ENCODE results near the gene DNAJA1.
"Not testable (repeated sequence)": the region's sequence is repeated elsewhere in the genome, so short reads cannot be mapped to it uniquely, and the experiment has no call there.

DNAJA1 gene

DNA sequence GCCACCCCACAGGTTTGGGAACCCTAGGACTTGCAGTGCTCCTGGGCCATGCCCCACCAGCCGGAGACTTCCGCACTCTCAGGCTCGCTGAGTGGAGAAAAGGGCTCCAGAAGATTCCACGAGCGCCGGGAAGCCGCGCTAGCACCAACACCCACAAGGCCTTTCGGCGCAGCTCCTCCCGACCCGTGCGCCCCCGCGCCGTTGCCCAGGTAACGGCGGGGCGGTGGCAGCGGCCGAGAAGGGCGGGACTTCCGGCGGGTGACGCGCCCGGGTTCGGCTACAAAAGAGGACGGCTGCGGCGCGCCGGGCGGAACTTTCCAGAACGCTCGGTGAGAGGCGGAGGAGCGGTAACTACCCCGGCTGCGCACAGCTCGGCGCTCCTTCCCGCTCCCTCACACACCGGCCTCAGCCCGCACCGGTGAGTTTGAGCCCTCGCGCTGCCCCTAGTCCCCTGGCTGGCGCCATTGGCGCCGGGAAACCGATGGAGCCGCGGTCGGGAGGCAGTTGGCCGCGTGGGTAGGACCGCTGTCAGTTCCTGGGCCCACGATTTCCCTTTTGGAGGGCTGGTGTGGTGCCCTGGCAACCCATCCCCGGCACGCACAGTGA lies at the start of gene DNAJA1:
DNAJA1 (plus strand) TSS at position 308 of the 606 bp plus-strand sequence. CDS start 1,212 bp downstream, outside the sequence.
- peak; percentile 92 for DNase-seq (ENCODE audit: low spot score)

DNA sequence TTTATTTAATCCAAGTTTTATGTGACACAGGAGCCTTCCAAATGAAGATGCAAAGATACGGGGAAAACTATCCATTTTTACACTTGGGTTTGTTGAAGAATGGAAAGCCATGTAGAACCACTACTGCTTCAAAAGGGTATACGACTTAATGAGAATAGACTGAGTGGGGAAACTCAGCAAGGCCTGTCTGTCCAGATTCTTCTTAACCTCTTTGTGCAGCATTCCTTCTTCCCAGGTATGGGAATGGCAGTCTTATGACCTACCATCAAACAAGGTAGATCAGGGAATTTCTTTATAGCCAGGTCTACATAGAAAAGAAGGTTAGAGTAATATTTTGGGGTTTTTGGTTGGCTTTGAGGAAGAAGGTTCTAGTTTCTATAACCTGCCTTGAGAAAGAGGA lies 47.0 kb upstream of the DNAJA1 start:
- DNase-seq (ENCODE audit: low spot score): no peak

DNA sequence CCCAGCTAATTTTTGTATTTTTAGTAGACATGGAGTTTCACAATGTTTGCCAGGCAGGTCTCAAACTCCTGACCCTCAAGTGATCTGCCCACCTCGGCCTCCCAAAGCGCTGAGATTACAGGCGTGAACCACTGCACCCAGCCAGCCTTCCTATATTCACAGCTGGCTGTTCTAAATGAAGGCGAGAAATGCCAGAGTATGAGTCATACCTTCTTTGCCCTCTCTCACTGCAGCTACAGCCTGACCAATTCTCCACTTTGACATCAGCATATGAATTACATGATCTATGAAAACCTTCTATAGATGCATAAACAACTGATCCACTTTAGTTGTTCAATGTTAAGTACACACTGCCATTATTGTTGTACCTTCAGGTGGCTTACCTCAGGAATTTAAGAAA lies 38.1 kb upstream of the DNAJA1 start:
- no peak for DNase-seq (ENCODE audit: low spot score)

DNA sequence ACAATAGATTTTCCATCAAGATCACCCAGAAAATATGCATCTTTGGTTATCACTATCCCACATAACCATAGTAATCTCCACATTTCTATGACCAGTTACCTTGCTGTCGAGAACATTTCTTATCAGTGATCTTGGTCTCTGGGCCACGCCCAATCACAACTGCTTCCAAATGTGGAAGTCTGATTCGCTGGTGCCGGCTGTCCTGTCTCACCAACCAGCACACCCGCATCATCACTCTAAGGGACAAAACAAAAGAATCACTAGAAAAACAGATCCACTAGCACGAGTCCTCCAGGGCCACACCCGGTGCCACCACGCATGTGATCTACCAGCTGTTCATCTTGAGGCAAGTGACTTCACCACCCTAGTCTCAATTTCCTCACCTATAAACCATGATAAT lies 35.4 kb upstream of the DNAJA1 start:
- no peak for DNase-seq (ENCODE audit: low spot score)

DNA sequence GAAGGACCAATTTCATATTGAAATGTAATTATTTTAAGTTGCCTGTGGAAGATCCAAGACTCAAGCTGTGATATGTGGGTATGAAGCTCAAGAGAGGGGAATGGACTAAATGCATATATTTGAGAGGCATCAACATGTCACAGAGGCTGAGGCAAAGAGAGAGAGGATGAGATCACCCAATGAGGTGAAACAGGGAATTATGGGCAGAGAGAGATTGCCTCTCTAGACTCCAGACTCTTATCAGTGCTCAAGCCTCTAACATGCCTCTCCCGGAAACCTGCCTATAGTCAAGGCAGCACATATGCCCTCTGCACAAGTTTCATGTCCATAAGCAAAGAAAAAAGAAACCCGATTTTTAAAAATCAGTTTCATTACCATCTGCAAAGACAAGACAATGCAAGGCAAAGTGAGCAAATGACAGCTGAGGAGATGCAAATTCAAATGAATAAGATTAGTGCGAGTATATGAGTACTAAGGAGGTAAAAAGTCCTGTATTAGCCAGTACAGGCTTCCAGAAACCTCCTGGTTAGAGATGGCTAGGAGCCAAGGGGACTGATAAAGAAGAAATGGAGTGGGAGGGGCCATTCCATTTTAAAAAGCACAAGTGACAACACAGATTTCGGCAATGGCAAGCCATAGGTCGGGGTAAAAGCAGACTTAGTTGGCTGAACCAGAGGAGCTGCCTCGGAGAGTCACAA lies 33.0 kb upstream of the DNAJA1 start:
- DNase-seq (ENCODE audit: low spot score): no peak

DNA sequence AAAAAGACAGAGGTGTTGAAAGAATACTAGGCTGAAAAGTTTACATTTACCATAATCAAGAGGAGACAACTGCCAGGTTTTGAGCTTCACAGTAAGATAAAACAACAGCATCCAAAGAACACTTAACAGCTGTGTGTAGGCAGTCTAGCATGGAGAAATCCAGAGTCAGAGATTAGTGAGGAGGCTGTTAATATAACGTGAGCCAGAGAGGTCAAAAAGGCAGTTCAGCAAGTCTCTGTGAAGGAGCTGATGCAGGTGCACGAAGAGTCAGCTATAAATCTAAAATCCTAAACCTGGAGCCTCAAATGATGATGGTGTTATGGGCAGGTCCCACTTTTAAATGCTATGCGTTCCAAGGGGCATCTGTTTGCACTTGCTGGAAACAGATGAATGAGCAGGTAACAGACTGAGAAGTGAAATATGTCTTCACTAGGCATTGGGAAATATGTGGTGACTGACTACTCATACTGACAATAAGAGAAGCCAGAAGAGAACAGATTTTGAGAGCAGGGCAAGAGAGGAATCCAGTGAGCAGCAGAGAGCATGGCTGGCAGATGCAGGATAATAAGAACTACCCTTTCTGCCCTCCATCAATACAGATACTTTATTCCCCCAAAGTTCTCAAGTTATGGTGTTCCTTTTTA lies 32.4 kb upstream of the DNAJA1 start:
- DNase-seq (ENCODE audit: low spot score): no peak

DNA sequence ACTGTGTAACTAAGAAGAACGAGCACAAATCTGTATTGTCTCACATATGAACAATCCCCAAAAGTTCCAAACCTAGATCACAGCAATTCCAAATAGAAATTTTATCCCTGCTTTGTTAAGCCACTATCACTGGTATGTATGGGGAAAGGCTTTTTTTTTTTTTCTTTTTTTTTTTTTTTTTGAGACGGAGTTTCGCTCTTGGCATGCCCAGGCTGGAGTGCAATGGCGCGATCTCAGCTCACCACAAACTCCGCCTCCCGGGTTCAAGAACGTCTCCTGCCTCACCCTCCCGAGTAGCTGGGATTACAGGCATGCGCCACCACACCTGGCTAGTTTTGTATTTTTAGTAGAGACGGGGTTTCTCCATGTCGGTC lies 24.4 kb upstream of the DNAJA1 start:
- peak; percentile 14 for DNase-seq (ENCODE audit: low spot score)

DNA sequence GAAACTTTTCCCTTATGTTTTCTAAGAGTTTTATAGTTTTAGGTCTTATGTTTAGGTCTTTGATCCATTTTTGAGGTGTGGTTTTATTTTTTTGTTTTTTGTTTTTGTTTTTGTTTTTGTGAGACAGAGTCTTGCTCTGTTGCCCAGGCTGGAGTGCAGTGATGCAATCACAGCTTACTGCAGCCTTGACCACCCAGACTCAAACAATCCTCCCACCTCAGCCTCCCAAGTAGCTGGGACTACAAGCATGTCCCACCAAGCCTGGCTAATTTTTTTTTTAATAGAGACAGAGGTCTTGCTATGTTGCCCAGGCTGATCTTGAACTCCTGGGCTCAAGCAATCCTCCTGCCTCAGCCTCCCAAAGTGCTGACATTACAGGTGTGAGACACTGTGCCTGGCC lies 19.7 kb upstream of the DNAJA1 start:
- not testable (repeated sequence) for DNase-seq (ENCODE audit: low spot score)

DNA sequence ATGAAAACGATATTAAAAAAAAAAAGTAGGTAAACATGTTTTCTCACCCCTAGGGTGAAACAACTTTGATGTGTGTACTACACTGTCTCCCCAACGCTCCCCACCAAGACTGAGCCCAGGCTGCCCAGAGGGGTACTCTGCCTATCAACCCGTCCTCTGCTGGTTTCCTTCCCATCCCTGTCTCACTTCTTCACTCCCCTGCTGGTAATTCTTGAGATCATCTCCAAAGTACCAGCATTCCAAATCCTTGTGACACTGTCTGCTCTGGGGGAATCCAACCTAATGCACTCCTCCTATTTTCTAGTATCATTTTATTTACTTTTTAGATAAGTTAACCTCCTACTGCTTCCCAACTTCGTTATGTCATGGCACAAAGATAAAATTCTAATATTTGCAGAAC lies 17.3 kb upstream of the DNAJA1 start:
- DNase-seq (ENCODE audit: low spot score): no peak

DNA sequence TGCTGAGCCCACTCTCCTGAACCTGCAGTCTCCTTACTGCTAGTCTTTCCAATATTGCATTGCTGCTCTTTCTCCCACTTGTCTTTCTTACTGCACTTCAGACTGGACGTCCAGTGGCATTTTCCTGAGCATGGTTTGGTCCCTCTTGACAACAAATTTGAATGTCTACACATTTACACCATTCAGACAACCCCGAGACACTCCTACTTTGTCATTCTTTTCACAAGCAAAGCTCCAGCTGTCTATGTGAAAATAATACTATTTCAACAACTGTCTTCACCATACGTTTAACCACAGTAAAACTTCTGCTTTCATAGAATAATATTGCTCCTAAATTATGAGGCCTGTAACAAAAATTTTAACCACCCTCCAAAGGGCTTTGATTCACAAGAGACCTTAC lies 13.2 kb upstream of the DNAJA1 start:
- DNase-seq (ENCODE audit: low spot score): no peak

DNA sequence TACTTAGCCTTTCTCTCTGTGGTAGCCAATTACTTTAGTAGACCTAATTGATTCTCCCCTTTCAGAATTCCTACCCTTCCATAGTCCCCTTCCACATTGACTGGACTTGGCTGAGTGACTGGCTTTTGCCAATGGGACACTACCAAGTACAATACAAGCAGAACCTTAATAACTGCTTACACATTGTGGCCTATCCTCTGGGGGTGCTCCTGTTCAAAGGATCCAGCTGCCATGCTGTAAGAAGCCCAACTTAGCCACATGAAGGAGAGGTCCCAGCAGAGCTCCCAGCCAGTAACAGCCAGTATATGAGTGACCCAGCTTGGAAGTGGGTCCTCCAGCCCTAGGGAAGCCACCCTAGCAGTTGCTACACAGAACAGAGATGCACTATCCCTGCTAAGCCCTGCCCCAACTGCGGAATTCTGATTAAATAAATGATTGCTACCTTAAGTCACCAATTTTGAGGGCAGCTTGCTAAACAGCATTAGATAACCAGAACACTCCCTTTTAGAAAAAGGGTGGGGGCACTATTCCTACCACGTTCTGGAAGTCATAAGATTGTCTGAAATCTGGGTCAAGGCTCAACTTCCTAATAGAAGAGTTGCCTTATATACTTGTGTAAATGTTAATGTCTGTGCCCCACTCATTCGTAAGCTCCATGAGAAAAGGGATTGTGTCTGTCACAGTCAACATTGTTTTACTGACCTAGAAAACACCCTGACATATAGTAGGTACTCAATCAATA lies 12.6 kb upstream of the DNAJA1 start:
- no peak for DNase-seq (ENCODE audit: low spot score)

DNA sequence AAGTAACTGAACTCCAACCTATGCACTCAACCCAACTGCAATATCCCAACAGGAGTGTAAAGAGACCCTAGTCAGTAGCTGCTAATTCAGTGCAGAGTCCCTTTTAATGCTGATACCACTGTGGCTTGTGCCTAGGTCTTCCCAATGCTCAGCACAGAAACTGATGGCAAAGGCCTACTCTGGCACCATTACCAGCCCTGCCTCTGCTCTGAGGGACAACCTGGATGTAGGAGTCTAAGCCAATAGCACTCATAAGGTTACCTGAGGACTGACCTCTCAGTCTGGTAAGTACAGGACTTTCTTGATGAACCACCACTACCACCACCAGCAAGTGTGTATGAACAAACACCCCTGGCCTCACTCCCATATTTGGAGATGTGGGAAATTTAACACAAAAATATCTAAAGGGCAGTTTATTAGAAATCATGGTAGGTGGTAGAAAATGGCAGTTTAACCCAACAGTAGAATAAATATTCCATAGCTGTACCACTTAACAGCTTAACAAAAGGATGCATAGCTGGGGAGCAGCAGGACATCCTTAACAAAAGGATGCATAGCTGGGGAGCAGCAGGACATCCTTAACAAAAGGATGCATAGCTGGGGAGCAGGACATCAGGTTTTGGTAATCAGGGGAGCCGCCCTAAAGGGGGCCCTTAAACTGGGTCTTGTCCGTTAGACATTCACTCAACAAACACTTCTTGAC lies 11.0 kb upstream of the DNAJA1 start:
- no peak for DNase-seq (ENCODE audit: low spot score)

DNA sequence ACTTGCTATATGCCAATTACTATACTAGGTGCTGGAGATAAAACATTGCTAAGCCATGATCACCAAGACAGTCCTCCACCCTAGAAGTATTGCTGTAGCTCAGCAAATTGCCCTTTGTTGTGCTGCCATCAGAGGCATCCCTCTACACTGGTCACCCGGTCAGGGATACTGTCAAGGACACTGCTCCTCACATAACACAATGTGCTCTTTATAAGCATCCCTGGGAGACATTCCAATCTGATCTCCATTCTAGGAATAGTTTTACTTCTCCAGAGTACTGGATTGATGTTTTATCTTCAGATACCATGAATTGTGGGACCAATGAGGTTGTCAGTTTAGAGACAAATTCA lies 10.4 kb upstream of the DNAJA1 start:
- no peak for DNase-seq (ENCODE audit: low spot score)

DNA sequence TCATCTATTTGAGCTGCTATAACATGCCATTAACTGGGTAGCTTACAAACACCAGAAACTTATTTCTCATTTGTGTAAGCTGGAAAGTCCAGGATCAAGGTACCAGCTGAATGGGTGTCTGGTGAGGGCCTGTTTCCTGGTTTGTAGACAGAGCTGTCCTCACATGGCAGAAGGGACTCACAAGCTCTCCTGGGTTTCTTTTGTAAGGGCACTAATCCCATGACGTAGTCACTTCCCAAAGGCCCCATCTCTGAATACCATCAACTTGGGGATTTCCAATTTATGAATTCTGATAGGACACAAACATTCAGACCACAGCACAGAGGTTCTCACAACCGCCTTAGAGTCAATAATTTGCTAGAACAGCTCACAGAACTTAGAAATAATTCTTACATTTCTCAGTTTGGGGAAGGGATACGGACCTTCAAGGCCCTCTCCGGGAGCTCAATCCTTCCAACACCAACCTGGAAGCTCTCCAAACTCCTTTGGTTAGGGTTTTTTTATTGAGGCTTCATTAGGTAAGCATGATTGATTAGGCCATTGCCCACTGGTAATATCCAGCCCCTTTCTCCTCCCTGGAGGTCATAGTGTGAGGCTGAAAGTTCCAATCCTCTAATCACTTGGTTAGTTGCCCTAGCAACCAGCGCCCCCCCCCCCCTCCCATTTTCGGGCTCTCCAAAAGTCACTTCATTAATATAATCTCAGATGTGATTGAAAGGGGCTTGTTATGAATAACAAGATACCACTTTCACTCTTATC lies 7.6 kb upstream of the DNAJA1 start:
- no peak for DNase-seq (ENCODE audit: low spot score)

DNA sequence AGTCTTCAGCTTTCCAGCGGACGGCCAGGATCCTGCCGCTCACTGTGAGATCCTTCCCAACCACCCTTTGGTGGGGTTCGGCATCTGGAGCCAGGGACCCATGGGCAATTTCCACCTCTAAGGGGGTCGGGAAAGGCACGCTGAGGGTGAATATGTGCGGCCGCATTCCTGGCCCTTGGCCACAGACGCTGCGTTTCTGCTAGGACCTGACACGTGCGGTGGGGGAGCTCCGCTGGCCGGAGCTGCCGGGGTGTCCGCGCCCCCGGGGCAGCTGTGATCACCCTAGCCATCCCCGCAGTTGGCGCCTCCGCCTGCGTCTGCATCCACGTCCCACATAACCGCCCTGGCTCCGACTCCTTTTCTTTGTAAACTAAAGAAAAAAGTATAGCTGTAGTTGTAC lies 5.3 kb upstream of the DNAJA1 start:
- no peak for DNase-seq (ENCODE audit: low spot score)

DNA sequence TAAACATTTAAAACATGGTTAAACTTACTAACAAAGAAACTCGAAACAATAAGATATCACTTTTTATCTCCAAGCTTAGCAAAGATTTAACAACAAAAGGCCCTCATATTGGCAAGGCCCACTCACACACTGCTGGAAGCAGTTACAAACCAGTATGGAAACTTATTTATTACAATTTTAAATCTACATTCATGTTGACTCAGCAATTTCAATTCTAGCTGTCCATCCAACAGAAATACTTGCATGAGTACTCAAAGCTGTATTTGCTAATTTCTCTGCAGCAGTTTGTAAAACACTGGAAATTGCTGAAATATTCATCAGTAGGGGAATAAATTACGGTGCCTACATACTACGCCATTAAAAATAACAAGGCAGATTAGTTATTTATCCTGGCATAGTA lies 2.8 kb upstream of the DNAJA1 start:
- no peak for DNase-seq (ENCODE audit: low spot score)

DNA sequence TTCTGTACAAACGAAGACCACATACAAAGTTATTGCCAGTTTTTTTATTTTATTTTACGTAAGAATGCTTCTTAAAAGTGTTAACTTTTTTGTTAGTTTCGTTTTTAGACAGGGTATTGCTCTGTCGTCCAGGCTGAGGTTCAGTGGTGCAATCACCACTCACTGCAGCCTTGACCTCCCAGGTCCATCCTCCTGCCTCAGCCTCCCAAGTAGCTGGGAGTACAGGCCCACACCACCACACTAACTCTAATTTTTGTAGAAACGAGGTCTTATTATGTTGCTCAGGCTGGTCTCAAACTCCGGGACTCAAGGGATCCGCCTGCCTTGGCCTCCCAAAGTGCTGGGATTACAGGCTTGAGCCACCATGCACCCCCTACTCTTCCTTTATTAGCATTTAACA lies 2.3 kb upstream of the DNAJA1 start:
- DNase-seq (ENCODE audit: low spot score): no peak

DNA sequence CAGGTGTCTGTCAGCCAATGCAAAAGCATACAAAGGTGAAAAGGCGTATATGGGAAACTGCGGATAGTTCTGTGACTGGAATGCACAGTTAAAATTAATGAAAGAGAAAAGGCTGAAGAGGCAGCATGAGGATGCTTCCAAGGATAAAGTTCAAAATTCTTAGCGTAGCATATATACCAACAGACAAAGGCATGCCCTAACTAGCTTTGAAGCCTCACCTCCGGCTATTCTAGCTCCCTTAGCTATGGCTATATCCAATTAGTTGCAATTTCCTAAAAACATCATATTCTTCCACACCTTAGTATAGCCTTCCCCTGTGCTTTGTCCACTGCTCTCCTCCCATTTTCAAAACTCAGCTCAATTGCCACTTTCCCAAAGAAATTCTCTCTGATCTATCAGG lies 1.4 kb upstream of the DNAJA1 start:
- DNase-seq (ENCODE audit: low spot score): no peak

DNA sequence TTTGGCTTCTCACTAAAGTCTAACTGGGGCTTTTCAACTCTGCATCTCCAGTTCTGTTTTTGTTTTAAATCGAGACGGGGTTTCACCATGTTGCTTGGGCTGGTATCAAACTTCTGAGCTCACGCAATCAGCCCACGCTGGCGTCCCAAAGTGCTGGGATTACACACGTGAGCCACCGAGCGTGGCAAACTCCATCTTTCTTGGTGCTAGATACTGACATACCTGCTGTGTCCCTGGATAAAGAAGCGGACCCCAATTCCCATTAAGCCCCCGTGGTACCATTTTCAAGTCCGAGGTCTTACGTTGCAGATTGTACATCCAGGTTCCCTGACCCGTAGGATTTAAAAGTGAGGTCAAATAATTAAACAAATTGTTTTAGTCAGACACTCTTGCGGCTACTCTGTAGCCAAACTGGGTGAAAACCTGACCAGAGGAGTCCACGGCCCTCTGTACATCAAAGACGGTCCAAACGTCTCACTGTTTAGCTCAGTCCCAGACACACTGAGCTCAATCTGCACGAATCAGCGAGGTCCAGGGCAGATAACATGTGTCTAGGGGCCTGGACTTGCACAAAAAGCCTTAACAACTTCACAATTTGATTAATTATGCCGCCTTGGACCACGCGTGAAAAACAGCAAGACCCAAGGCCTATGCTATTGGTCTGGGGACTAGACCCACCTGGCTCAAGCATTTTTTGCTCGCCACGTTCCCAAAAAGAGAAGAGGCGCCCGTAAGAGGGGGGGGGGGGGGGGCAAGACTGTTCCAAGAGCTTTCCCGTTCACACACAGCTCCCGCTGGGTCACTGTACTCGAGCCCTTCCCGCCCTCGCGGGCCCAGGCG lies 727 bp upstream of the DNAJA1 start:
- peak; percentile 19 for DNase-seq (ENCODE audit: low spot score)

DNA sequence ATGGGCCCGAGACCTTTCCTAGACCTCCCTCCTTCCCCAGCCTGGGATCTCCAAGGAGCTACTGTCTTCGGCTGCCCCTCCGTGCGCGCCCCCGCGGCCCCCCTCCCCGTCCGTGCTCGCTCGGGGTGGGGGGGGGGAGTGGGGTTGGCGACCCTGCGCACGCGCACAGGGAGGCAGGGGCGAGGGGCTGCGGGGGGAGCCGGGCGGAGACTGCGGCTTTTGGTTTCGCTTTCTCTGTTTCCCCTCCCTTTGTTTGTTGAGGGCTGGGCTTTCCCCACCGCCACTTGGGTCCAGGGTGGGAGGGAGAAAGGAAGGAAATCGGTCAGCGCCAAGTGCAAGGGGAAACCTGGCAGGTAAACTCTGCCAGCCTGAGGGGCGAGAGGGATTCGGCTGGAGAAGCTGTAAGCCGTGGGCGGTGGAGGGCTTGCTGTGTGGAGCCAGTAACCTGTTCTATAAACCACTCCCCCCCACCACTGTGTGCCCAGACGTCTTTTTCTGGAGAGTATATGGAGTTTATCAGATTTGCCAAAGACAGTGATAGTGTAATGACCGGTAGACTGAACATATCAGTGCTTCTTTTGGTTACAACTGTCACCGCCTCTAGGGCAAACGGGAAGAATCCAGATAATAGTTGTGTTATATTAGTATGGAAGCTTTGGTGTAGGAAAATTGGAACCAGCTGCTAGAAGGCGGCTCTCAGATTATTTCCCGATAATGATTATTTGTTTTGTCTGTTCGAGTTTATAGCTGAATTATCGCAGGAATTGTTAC lies 684 bp downstream of the DNAJA1 start:
- DNase-seq (ENCODE audit: low spot score): peak; percentile 47
